AG04450 (cell line): ENCODE measurements around the gene DHRSX. TPM values are rescaled to one million over a fixed set of nuclear protein-coding genes. Genes with fewer than 3 reads are reported as not detected.

Experiments
- CTCF ChIA-PET: fragments of 300-600, 350-600 bp; formaldehyde crosslinking; extraction: SDS; loops from one replicate; lab custom pipeline; 2022; ENCODE audit warnings: antibody characterized with exemption, inconsistent platforms; lab: Charles Lee
- POLR2A ChIA-PET: fragments of 350-600 bp; formaldehyde crosslinking; extraction: SDS; loops from one replicate; lab custom pipeline; 2021; ENCODE audit warnings: antibody characterized with exemption, inconsistent platforms; lab: Yijun Ruan, JAX
- DNase-seq: peaks from one replicate; pipeline ENCODE4 v3.0.0-alpha.2; 2011; ENCODE audit warnings: low read depth, low spot score
- H3K27ac ChIP-seq: one replicate; pipeline ENCODE4 v1.5.1; 2012; ENCODE audit warnings: low read depth, low read length, control low read depth
- H3K27me3 ChIP-seq: one replicate; pipeline ENCODE4 v1.6.0; 2012; ENCODE audit warnings: low read length; ENCODE audit not compliant: control insufficient read depth, insufficient read depth
- H3K4me3 ChIP-seq: 2 replicates; pipeline ENCODE4 v1.5.1; 2011; ENCODE audit warnings: mild to moderate bottlenecking, low read depth, low read length, control low read depth
- H3K9me3 ChIP-seq: 2 replicates; pipeline ENCODE4 v1.5.1; 2012; ENCODE audit warnings: low read length; ENCODE audit not compliant: control insufficient read depth, insufficient read depth
- polyA plus RNA-seq: library from polyadenylated mRNA; depleted of rRNA; stranded (reverse); fragments of >200 nt; gene quantifications from 2 replicates; pipeline ENCODE4 v1.2.3, GENCODE V29; 2011
- TF ChIP-seq, protein P1 (sequence below): IDR thresholded peaks from 2 replicates; pipeline ENCODE4 v1.5.1; 2011; ENCODE audit warnings: low read depth, low read length, control low read depth, inconsistent platforms

Gene DHRSX
- polyA plus RNA-seq, 1 experiment, result 43.2 TPM

DNA sequence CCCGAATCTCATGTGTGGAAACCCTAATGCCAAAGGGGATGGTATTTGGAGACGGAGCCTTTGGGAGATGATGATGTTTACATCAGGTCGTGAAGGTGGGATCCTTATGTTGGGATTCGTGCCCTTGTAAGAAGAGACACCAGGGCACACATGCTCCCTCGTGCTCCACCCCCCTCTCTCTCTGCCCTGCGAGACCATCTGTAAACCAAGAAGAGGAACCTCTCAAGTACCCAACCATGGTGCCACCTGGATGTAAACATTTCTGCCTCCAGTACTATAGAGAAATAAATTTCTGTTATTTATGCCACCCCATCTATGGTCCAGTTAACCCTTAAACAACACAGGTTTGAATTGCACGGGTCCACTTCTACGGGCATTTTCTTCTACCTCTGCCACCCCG lies 179.4 kb downstream of the DHRSX start:
- TF ChIP-seq, protein P1, sequence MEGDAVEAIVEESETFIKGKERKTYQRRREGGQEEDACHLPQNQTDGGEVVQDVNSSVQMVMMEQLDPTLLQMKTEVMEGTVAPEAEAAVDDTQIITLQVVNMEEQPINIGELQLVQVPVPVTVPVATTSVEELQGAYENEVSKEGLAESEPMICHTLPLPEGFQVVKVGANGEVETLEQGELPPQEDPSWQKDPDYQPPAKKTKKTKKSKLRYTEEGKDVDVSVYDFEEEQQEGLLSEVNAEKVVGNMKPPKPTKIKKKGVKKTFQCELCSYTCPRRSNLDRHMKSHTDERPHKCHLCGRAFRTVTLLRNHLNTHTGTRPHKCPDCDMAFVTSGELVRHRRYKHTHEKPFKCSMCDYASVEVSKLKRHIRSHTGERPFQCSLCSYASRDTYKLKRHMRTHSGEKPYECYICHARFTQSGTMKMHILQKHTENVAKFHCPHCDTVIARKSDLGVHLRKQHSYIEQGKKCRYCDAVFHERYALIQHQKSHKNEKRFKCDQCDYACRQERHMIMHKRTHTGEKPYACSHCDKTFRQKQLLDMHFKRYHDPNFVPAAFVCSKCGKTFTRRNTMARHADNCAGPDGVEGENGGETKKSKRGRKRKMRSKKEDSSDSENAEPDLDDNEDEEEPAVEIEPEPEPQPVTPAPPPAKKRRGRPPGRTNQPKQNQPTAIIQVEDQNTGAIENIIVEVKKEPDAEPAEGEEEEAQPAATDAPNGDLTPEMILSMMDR, result no peak
- H3K27me3 ChIP-seq, result no peaks in the 10 kb centered on the region
- H3K9me3 ChIP-seq, result no peaks in the 10 kb centered on the region
- POLR2A ChIA-PET, result no interaction called here
- no peak overlapping the region for H3K4me3 ChIP-seq
- CTCF ChIA-PET, result no interaction called here
- DNase-seq, result no peak
- no peak overlapping the region for H3K27ac ChIP-seq

DNA sequence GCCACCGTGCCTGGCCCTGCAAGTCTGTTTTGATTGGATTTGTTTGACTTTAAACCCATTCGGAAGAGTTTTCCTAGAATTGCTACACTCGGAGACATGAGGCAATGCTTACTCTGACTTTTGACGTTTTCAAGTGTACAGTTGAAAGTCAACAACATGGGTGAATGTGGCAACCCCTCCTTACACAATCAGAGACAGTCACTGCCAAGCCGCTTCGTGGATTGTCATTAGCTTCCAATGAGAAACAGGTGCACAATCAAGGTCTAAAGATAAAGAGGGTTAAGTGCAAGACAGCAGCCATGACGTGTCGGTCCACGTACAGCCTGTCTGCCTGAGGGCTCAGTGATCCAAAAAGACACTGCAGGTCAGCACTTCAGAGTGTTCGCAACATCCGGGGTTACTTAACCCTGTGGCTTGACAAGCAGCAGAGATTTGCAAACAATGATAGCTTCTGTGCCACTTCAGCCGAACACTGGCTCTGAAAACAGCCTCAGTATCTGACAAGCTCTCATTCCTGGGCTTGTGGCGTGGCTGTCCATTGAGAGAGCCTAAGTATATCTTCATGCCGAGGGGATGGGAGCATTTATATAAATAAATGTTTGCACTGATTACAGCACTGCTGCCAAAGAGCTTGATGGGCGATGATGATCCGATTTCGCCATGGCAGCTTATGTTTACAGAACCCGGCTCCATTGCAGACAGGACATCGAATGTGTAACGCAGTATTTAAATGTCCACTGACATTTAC lies 180.0 kb downstream of the DHRSX start:
- TF ChIP-seq, protein P1, result no peak
- ChIA-PET CTCF (no interaction called here), POLR2A (no interaction called here)
- Histone ChIP-seq H3K9me3 (peaks cover 2% of the 10 kb centered on the region), H3K27me3 (no peaks in the 10 kb centered on the region), H3K27ac (peak overlapping the region; percentile 89), H3K4me3 (peak overlapping the region; percentile 27; the same call in 1 of the 2 replicates)
- DNase-seq, result peak; percentile 41

DNA sequence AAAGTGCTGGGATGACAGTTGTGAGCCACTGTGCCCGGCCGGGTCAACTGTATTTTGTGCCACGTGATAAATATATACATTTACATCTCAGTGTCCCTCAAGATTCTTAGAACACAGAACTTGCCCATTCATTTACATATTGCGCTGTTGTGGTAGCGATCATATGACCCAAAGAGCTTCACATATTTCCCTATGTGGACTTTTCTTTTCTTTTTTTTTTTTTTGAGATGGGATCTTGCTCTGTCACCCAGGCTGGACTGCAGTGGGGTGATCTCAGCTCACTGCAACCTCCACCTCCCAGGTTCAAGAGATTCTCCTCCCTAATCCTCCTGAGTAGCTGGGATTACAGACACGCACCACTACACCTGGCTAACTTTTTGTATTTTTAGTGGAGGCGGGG lies 180.7 kb downstream of the DHRSX start:
- Histone ChIP-seq H3K4me3 (no peak overlapping the region), H3K9me3 (peaks cover 7% of the 10 kb centered on the region), H3K27ac (no peak overlapping the region), H3K27me3 (no peaks in the 10 kb centered on the region)
- DNase-seq, result no peak
- ChIA-PET POLR2A (no interaction called here), CTCF (no interaction called here)
- TF ChIP-seq, protein P1, result no peak

DNA sequence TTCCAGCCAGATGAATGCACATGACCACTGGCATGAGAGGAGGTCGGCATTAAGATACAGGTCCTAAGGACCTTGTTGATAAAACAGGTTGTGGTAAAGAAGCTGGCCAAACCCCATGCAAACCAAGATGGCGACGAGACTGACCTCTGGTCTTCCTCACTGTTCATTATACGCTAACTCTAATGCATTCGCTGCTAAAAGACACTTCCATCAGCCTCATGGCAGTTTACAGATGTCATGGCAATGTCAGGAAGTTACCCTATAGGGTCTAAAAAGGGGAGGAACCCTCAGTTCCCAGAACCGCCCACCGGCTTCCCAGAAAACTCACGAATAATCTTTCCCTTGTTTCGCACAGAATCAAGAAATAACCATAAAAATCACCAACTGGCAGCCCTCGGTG lies 182.4 kb downstream of the DHRSX start:
- ChIA-PET POLR2A (no interaction called here), CTCF (no interaction called here)
- DNase-seq, result no peak
- TF ChIP-seq, protein P1, result no peak
- Histone ChIP-seq H3K9me3 (peaks cover 7% of the 10 kb centered on the region), H3K4me3 (no peak overlapping the region), H3K27ac (no peak overlapping the region), H3K27me3 (no peaks in the 10 kb centered on the region)

DNA sequence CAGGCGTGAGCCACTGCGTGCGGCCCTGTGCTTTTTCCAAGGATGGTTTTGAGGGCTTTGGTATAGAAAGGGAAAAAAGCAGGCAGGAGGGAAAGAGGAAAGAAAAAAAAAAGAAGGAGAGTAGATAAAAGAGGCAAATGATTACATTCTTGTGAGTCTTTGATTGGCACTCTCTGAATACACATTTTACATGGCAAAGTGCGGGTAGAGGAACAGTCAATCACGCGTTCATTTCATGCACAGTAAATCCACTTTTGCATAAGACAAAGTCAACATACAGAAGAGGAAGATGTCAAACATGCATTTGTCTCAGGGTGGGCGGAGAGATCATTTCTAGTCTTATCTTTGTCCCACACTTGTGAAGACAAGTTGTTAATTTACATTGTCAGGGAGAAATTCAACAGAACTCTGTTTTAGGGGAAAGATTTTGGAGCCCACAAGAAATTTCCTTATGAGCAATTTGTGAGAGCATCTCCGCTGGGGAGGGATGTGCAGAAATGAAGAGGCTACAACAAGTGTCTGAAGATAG lies 183.2 kb downstream of the DHRSX start:
- POLR2A ChIA-PET, result no interaction called here
- H3K27me3 ChIP-seq, result no peaks in the 10 kb centered on the region
- H3K9me3 ChIP-seq, result peaks cover 7% of the 10 kb centered on the region
- TF ChIP-seq, protein P1, result no peak
- no peak overlapping the region for H3K27ac ChIP-seq
- no peak for DNase-seq
- H3K4me3 ChIP-seq, result no peak overlapping the region
- CTCF ChIA-PET, result no interaction called here
